ENCODE data around the gene CCL27.

Gene CCL27

GRCh38 chr9:34690983-34691935, 28.8 kb upstream of the CCL27 start, which contains the start of gene CCL19:
Gene CCL19, minus strand, starts transcription at chr9:34691276. Its CDS starts 137 bp downstream, at chr9:34691139.
- WGBS, result 89% methylated on average over 6 of the region's 6 CpGs
- H3K4me1 ChIP-seq (ENCODE audit: insufficient read depth, low read length), result 0 out of 2 replicates have a peak, but pooled peaks cover 6% of the 10 kb centered on the region

GRCh38 chr9:34689512-34689911, 27.1 kb upstream of the CCL27 start:
- H3K36me3 ChIP-seq (ENCODE audit: insufficient read depth, low read length), result no peaks in the 10 kb centered on the region
- no peak overlapping the region for H3K27ac ChIP-seq (ENCODE audit: low read depth, low read length)
- no peak overlapping the region for H3K4me3 ChIP-seq (ENCODE audit: low read length)
- 95% methylated on average over 8 of the region's 8 CpGs for WGBS
- H3K9ac ChIP-seq (ENCODE audit: low read depth, low read length), result no peak overlapping the region
- H3K9me3 ChIP-seq (ENCODE audit: insufficient read depth, low read depth, low read length), result no peaks in the 10 kb centered on the region
- H3K4me1 ChIP-seq (ENCODE audit: insufficient read depth, low read length), result 0 out of 2 replicates have a peak, but pooled peaks cover 6% of the 10 kb centered on the region
- no peaks in the 10 kb centered on the region for H3K27me3 ChIP-seq (ENCODE audit: insufficient read depth, low read length)

More at GRCh38 chr9:34690983-34691935, 28.8 kb upstream of the CCL27 start, which contains the start of gene CCL19:
- Histone ChIP-seq H3K36me3 (ENCODE audit: insufficient read depth, low read length) (no peaks in the 10 kb centered on the region), H3K27me3 (ENCODE audit: insufficient read depth, low read length) (no peaks in the 10 kb centered on the region), H3K9me3 (ENCODE audit: insufficient read depth, low read depth, low read length) (no peaks in the 10 kb centered on the region), H3K27ac (ENCODE audit: low read depth, low read length) (no peak within 1 kb of the TSS), H3K9ac (ENCODE audit: low read depth, low read length) (no peak within 1 kb of the TSS), H3K4me3 (ENCODE audit: low read length) (no peak within 1 kb of the TSS)

- WGBS, result 87% methylated on average over 4 of the region's 4 CpGs
- Histone ChIP-seq H3K4me3 (ENCODE audit: low read length) (no peak overlapping the region), H3K27me3 (ENCODE audit: insufficient read depth, low read length) (no peaks in the 10 kb centered on the region), H3K36me3 (ENCODE audit: insufficient read depth, low read length) (no peaks in the 10 kb centered on the region), H3K4me1 (ENCODE audit: insufficient read depth, low read length) (0 out of 2 replicates have a peak, but pooled peaks cover 6% of the 10 kb centered on the region), H3K9ac (ENCODE audit: low read depth, low read length) (no peak overlapping the region), H3K9me3 (ENCODE audit: insufficient read depth, low read depth, low read length) (no peaks in the 10 kb centered on the region), H3K27ac (ENCODE audit: low read depth, low read length) (no peak overlapping the region)
Observed at GRCh38 chr9:34689116-34689470, 26.6 kb upstream of the CCL27 start.

GRCh38 chr9:34688329-34689115, 26.1 kb upstream of the CCL27 start:
- Histone ChIP-seq H3K4me1 (ENCODE audit: insufficient read depth, low read length) (0 out of 2 replicates have a peak, but pooled peaks cover 6% of the 10 kb centered on the region), H3K4me3 (ENCODE audit: low read length) (no peak overlapping the region), H3K9me3 (ENCODE audit: insufficient read depth, low read depth, low read length) (no peaks in the 10 kb centered on the region), H3K36me3 (ENCODE audit: insufficient read depth, low read length) (no peaks in the 10 kb centered on the region), H3K9ac (ENCODE audit: low read depth, low read length) (no peak overlapping the region), H3K27me3 (ENCODE audit: insufficient read depth, low read length) (no peaks in the 10 kb centered on the region), H3K27ac (ENCODE audit: low read depth, low read length) (no peak overlapping the region)
- WGBS, result 92% methylated on average over 5 of the region's 5 CpGs

GRCh38 chr9:34687276-34688030, 25.0 kb upstream of the CCL27 start:
- H3K27ac ChIP-seq (ENCODE audit: low read depth, low read length), result no peak overlapping the region
- H3K4me1 ChIP-seq (ENCODE audit: insufficient read depth, low read length), result 0 out of 2 replicates have a peak, but pooled peaks cover 6% of the 10 kb centered on the region
- H3K4me3 ChIP-seq (ENCODE audit: low read length), result no peak overlapping the region
- H3K27me3 ChIP-seq (ENCODE audit: insufficient read depth, low read length), result no peaks in the 10 kb centered on the region
- WGBS, result 91% methylated on average over 10 of the region's 10 CpGs
- no peaks in the 10 kb centered on the region for H3K9me3 ChIP-seq (ENCODE audit: insufficient read depth, low read depth, low read length)
- no peak overlapping the region for H3K9ac ChIP-seq (ENCODE audit: low read depth, low read length)
- H3K36me3 ChIP-seq (ENCODE audit: insufficient read depth, low read length), result no peaks in the 10 kb centered on the region

GRCh38 chr9:34686732-34687131, 24.3 kb upstream of the CCL27 start:
- Histone ChIP-seq H3K9ac (ENCODE audit: low read depth, low read length) (no peak overlapping the region), H3K9me3 (ENCODE audit: insufficient read depth, low read depth, low read length) (no peaks in the 10 kb centered on the region), H3K27me3 (ENCODE audit: insufficient read depth, low read length) (no peaks in the 10 kb centered on the region), H3K27ac (ENCODE audit: low read depth, low read length) (no peak overlapping the region), H3K4me3 (ENCODE audit: low read length) (no peak overlapping the region), H3K36me3 (ENCODE audit: insufficient read depth, low read length) (no peaks in the 10 kb centered on the region), H3K4me1 (ENCODE audit: insufficient read depth, low read length) (0 out of 2 replicates have a peak, but pooled peaks cover 6% of the 10 kb centered on the region)
- WGBS, result 91% methylated on average over 1 of the region's 1 CpG

GRCh38 chr9:34686231-34686630, 23.8 kb upstream of the CCL27 start:
- no peak overlapping the region for H3K4me3 ChIP-seq (ENCODE audit: low read length)
- H3K9ac ChIP-seq (ENCODE audit: low read depth, low read length), result no peak overlapping the region
- H3K27ac ChIP-seq (ENCODE audit: low read depth, low read length), result no peak overlapping the region
- H3K36me3 ChIP-seq (ENCODE audit: insufficient read depth, low read length), result no peaks in the 10 kb centered on the region
- WGBS, result 91% methylated on average over 5 of the region's 5 CpGs
- 0 out of 2 replicates have a peak, but pooled peaks cover 6% of the 10 kb centered on the region for H3K4me1 ChIP-seq (ENCODE audit: insufficient read depth, low read length)
- H3K9me3 ChIP-seq (ENCODE audit: insufficient read depth, low read depth, low read length), result no peaks in the 10 kb centered on the region
- H3K27me3 ChIP-seq (ENCODE audit: insufficient read depth, low read length), result no peaks in the 10 kb centered on the region

GRCh38 chr9:34685591-34685990, 23.1 kb upstream of the CCL27 start:
- H3K36me3 ChIP-seq (ENCODE audit: insufficient read depth, low read length), result no peaks in the 10 kb centered on the region
- WGBS, result 92% methylated on average over 4 of the region's 4 CpGs

GRCh38 chr9:34684816-34685215, 22.4 kb upstream of the CCL27 start:
- WGBS, result 89% methylated on average over 4 of the region's 4 CpGs

More at GRCh38 chr9:34685591-34685990, 23.1 kb upstream of the CCL27 start:
- Histone ChIP-seq H3K9ac (ENCODE audit: low read depth, low read length) (no peak overlapping the region), H3K4me1 (ENCODE audit: insufficient read depth, low read length) (0 out of 2 replicates have a peak, but pooled peaks cover 6% of the 10 kb centered on the region), H3K27me3 (ENCODE audit: insufficient read depth, low read length) (no peaks in the 10 kb centered on the region), H3K27ac (ENCODE audit: low read depth, low read length) (no peak overlapping the region), H3K9me3 (ENCODE audit: insufficient read depth, low read depth, low read length) (no peaks in the 10 kb centered on the region), H3K4me3 (ENCODE audit: low read length) (no peak overlapping the region)

GRCh38 chr9:34684145-34684544, 21.7 kb upstream of the CCL27 start:
- Histone ChIP-seq H3K27me3 (ENCODE audit: insufficient read depth, low read length) (no peaks in the 10 kb centered on the region), H3K9me3 (ENCODE audit: insufficient read depth, low read depth, low read length) (no peaks in the 10 kb centered on the region), H3K4me1 (ENCODE audit: insufficient read depth, low read length) (0 out of 2 replicates have a peak, but pooled peaks cover 6% of the 10 kb centered on the region), H3K4me3 (ENCODE audit: low read length) (no peak overlapping the region), H3K9ac (ENCODE audit: low read depth, low read length) (no peak overlapping the region), H3K36me3 (ENCODE audit: insufficient read depth, low read length) (no peaks in the 10 kb centered on the region), H3K27ac (ENCODE audit: low read depth, low read length) (no peak overlapping the region)
- 91% methylated on average over 4 of the region's 4 CpGs for WGBS

More at GRCh38 chr9:34684816-34685215, 22.4 kb upstream of the CCL27 start:
- Histone ChIP-seq H3K27me3 (ENCODE audit: insufficient read depth, low read length) (no peaks in the 10 kb centered on the region), H3K4me3 (ENCODE audit: low read length) (no peak overlapping the region), H3K36me3 (ENCODE audit: insufficient read depth, low read length) (no peaks in the 10 kb centered on the region), H3K9ac (ENCODE audit: low read depth, low read length) (no peak overlapping the region), H3K9me3 (ENCODE audit: insufficient read depth, low read depth, low read length) (no peaks in the 10 kb centered on the region), H3K4me1 (ENCODE audit: insufficient read depth, low read length) (0 out of 2 replicates have a peak, but pooled peaks cover 6% of the 10 kb centered on the region), H3K27ac (ENCODE audit: low read depth, low read length) (no peak overlapping the region)

Measured in HUES64 (cell line).